ENCODE results near the gene SPDL1.

DNA sequence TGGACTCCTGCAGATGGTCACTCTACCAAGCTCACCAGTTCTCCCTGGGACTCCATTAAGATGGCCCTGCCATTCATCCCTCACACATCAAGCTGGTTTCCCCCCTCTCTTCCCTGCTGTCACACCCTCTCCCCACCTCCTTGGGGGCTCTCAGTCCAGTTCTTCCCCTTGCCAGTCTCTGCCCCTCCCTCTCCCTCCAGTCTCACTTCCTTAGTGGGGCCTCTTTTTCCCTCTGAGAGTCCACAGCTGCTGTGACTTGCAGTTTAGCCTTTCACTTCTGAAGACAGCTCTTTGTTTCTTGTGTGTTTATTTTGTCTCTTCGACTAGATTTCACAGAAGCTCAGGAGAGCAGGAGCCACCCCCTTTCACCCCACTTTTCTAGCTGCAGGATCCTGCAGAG is 64.0 kb downstream of the SPDL1 start:
- TF ChIP-seq, protein P1, sequence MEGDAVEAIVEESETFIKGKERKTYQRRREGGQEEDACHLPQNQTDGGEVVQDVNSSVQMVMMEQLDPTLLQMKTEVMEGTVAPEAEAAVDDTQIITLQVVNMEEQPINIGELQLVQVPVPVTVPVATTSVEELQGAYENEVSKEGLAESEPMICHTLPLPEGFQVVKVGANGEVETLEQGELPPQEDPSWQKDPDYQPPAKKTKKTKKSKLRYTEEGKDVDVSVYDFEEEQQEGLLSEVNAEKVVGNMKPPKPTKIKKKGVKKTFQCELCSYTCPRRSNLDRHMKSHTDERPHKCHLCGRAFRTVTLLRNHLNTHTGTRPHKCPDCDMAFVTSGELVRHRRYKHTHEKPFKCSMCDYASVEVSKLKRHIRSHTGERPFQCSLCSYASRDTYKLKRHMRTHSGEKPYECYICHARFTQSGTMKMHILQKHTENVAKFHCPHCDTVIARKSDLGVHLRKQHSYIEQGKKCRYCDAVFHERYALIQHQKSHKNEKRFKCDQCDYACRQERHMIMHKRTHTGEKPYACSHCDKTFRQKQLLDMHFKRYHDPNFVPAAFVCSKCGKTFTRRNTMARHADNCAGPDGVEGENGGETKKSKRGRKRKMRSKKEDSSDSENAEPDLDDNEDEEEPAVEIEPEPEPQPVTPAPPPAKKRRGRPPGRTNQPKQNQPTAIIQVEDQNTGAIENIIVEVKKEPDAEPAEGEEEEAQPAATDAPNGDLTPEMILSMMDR (conservative IDR thresholded peaks at IDR 0.05) = no peak
- no peak for TF ChIP-seq ZFX (IDR thresholded peaks at IDR 0.05)

All from C4-2B (cell line).